Esophagus (tissue), 2 donors: ENCODE results near the gene MAGEB2. TPM values are rescaled to one million over a fixed set of nuclear protein-coding genes. Genes with fewer than 3 reads are reported as not detected.

ENCODE experiments used
- H3K27ac ChIP-seq, 2 donors: one replicate each; pipeline ENCODE4 v1.5.1; 2013; ENCODE audit warnings: low read depth in 2 of 2, mild to moderate bottlenecking in 2 of 2, inconsistent platforms in 1 of 2, low read length in 1 of 2, moderate library complexity in 1 of 2
- H3K27me3 ChIP-seq, 2 donors: one replicate each; pipeline ENCODE4 v1.6.1; 2013; ENCODE audit warnings: low read length in 2 of 2, control low read depth in 1 of 2, mild to moderate bottlenecking in 1 of 2; ENCODE audit not compliant: insufficient read depth in 2 of 2, control insufficient read depth in 1 of 2
- H3K36me3 ChIP-seq, 2 donors: one replicate each; pipeline ENCODE4 v1.6.1; 2013; ENCODE audit warnings: low read length in 1 of 2; ENCODE audit not compliant: control insufficient read depth in 2 of 2, insufficient read depth in 2 of 2
- H3K4me1 ChIP-seq, 2 donors: one replicate each; pipeline ENCODE4 v1.6.1; 2013; ENCODE audit warnings: low read length in 1 of 2; ENCODE audit not compliant: control insufficient read depth in 2 of 2, insufficient read depth in 2 of 2
- H3K4me3 ChIP-seq, 2 donors: one replicate each; pipeline ENCODE4 v1.5.1; 2013; ENCODE audit warnings: low read length in 2 of 2, mild to moderate bottlenecking in 2 of 2, low read depth in 1 of 2, moderate library complexity in 1 of 2
- H3K9me3 ChIP-seq, 2 donors: one replicate each; pipeline ENCODE4 v1.6.1; 2013; ENCODE audit warnings: mild to moderate bottlenecking in 2 of 2, low read depth in 1 of 2, low read length in 1 of 2, moderate library complexity in 1 of 2; ENCODE audit not compliant: control insufficient read depth in 2 of 2, insufficient read depth in 1 of 2
- WGBS, 2 donors: extraction: QIAGEN DNeasy Blood & Tissue Kit; methylation state at CpG; one replicate each; pipeline ENCODE4 v1.1.7; 2013; 5-methylcytosine and 5-hydroxymethylcytosine counted together
- polyA plus RNA-seq, 2 donors: library from polyadenylated mRNA; stranded (reverse); fragments of 200-250 nt; gene quantifications; one replicate each; pipeline ENCODE4 v1.2.3, GENCODE V29; 2013
- donor health status: healthy with polysubstance abuse.
- donor health status: Bipolar disorder and iron deficiency.

Gene MAGEB2
- polyA plus RNA-seq, 2 donors: not detected

- H3K4me3 ChIP-seq: no peak overlapping the region
- H3K36me3 ChIP-seq: no peaks in the 10 kb centered on the region
- no peaks in the 10 kb centered on the region for H3K27me3 ChIP-seq
- H3K9me3 ChIP-seq: no peaks in the 10 kb centered on the region
- H3K4me1 ChIP-seq: no peaks in the 10 kb centered on the region
- no peak overlapping the region for H3K27ac ChIP-seq
These were observed 45.6 kb downstream of the MAGEB2 start for GRCh38 chrX:30261012-30261411.

GRCh38 chrX:30262763-30263162 lies 47.4 kb downstream of the MAGEB2 start:
- 80 to 86% methylated on average over 1 of the region's 1 CpG for WGBS, 2 donors
- H3K4me3 ChIP-seq: no peak overlapping the region
- H3K9me3 ChIP-seq: no peaks in the 10 kb centered on the region

More at GRCh38 chrX:30262763-30263162, 47.4 kb downstream of the MAGEB2 start:
- Histone ChIP-seq H3K4me1 (no peaks in the 10 kb centered on the region), H3K36me3 (no peaks in the 10 kb centered on the region), H3K27ac (no peak overlapping the region), H3K27me3 (no peaks in the 10 kb centered on the region)

Other genes with a start within 250 kb of the MAGEB2 start
- not detected for gene MAGEB3, start 15.1 kb downstream of the MAGEB2 start, polyA plus RNA-seq
- not detected for gene MAGEB4, start 26.4 kb downstream of the MAGEB2 start, polyA plus RNA-seq
- not detected for gene MAGEB1, start 31.6 kb downstream of the MAGEB2 start, polyA plus RNA-seq
- gene NR0B1, start 93.8 kb downstream of the MAGEB2 start, polyA plus RNA-seq: under 1 TPM in 1 of 2 donors, not detected in 1; 0.02 TPM